Testis (tissue), 2 donors: Measurements from ENCODE around the gene TMEM184B.

Experiments
- POLR2A ChIP-seq: fragments of 450-650 bp; IDR thresholded peaks from one replicate; pipeline ENCODE4 v1.6.1; 2017; ENCODE audit warnings: antibody characterized with exemption, mild to moderate bottlenecking, moderate library complexity
- TF ChIP-seq, protein P1 (sequence below), 3 experiments: fragments of 450-650 bp in 2 of 3; fragments of 200-600 bp in 1 of 3; sonication (generic) in 1 of 3; IDR thresholded peaks; one replicate each; pipeline ENCODE4 v1.5.1; 2016 to 2019; ENCODE audit warnings: antibody characterized with exemption in 3 of 3, mild to moderate bottlenecking in 2 of 3, moderate library complexity in 1 of 3

DNA sequence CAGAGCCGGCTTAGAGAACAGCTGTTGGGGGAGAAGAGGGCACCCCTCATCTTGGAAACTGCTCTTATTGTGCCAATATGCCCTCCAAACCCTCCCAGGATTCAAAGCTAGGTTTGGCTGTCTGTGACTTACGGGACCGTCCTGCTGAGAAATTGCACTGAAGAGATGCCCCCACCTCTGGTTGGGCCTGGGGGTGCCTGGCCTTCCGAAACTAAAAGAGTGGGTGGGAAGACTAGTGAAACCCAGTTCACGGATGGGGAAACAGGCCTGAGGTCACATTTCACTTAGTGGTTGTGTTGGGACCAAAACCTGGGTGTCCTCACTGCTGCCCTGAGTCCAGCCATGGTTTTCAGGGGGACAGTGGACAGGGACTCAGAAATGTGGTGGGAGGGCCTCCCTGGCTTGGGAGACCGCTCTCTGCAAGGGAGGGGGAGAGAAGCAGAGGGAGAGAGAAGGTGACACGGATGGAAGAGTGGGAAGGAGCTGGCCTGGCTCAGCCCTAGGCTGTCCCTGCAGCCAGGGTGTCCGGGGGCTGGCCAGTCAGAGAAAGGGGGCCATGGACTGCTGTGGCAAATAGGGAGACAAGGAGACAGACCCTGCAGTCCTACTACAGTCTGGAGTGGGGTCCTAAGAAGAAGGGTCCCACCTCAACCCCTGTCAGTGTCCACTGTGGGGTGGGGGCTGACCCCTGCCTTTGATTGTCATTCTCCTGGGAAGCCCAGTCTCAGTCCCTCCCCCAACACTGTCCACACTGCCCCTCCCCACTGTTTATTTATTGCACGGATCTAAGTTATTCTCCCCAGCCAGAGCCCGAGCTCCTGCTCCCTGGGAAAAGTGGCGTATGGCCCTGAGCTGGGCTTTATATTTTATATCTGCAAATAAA lies 57.4 kb downstream of the TMEM184B start:
- TF ChIP-seq, protein P1, sequence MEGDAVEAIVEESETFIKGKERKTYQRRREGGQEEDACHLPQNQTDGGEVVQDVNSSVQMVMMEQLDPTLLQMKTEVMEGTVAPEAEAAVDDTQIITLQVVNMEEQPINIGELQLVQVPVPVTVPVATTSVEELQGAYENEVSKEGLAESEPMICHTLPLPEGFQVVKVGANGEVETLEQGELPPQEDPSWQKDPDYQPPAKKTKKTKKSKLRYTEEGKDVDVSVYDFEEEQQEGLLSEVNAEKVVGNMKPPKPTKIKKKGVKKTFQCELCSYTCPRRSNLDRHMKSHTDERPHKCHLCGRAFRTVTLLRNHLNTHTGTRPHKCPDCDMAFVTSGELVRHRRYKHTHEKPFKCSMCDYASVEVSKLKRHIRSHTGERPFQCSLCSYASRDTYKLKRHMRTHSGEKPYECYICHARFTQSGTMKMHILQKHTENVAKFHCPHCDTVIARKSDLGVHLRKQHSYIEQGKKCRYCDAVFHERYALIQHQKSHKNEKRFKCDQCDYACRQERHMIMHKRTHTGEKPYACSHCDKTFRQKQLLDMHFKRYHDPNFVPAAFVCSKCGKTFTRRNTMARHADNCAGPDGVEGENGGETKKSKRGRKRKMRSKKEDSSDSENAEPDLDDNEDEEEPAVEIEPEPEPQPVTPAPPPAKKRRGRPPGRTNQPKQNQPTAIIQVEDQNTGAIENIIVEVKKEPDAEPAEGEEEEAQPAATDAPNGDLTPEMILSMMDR (IDR thresholded peaks at IDR 0.05): no peak
- TF ChIP-seq POLR2A: no peak
